Progenitor cell of endocrine pancreas (in vitro differentiated cells): ENCODE measurements around the gene NRXN2. TPM values are rescaled to one million over a fixed set of nuclear protein-coding genes. Genes with fewer than 3 reads are reported as not detected.

Experiments used
- DNase-seq: peaks from one replicate; pipeline ENCODE4 v3.0.0; 2021; ENCODE audit warnings: low spot score; ENCODE audit not compliant: unreplicated experiment
- H3K27ac Mint-ChIP-seq: 2 replicates; pipeline ENCODE4 v1.8.0; 2021; ENCODE audit warnings: mild to moderate bottlenecking, moderate library complexity, mixed read lengths
- H3K27me3 Mint-ChIP-seq: 2 replicates; pipeline ENCODE4 v1.8.0; 2021; ENCODE audit warnings: mixed read lengths
- H3K36me3 Mint-ChIP-seq: 2 replicates; pipeline ENCODE4 v1.8.0; 2022; ENCODE audit warnings: mixed read lengths; ENCODE audit not compliant: insufficient read depth
- H3K4me1 Mint-ChIP-seq: 2 replicates; pipeline ENCODE4 v1.8.0; 2021; ENCODE audit warnings: low read depth, mixed read lengths
- H3K4me3 Mint-ChIP-seq: 2 replicates; pipeline ENCODE4 v1.8.0; 2021; ENCODE audit warnings: low read depth, mild to moderate bottlenecking, moderate library complexity, mixed read lengths
- H3K9me3 Mint-ChIP-seq: 2 replicates; pipeline ENCODE4 v1.8.0; 2021; ENCODE audit warnings: low read depth, mixed read lengths
- total RNA-seq: library from RNA; stranded (reverse); gene quantifications from 2 replicates; pipeline ENCODE4 v1.2.1, GENCODE V29; 2021
- TF ChIP-seq, protein P1 (sequence below): fragments of 200-600 bp; sonication (generic); IDR thresholded peaks from one replicate; pipeline ENCODE4 v1.5.0; 2021; ENCODE audit warnings: antibody characterized with exemption, mild to moderate bottlenecking; ENCODE audit not compliant: unreplicated experiment

The NRXN2 gene
- total RNA-seq, 1 donor from 2014 or later: 0.17 TPM

- Mint-ChIP-seq H3K36me3 (peaks cover 2% of the 10 kb centered on the region), H3K4me1 (no peaks in the 10 kb centered on the region), H3K27me3 (peaks cover 27% of the 10 kb centered on the region), H3K9me3 (no peaks in the 10 kb centered on the region), H3K27ac (no peak overlapping the region), H3K4me3 (no peak overlapping the region)
- no peak for DNase-seq
- TF ChIP-seq, protein P1, sequence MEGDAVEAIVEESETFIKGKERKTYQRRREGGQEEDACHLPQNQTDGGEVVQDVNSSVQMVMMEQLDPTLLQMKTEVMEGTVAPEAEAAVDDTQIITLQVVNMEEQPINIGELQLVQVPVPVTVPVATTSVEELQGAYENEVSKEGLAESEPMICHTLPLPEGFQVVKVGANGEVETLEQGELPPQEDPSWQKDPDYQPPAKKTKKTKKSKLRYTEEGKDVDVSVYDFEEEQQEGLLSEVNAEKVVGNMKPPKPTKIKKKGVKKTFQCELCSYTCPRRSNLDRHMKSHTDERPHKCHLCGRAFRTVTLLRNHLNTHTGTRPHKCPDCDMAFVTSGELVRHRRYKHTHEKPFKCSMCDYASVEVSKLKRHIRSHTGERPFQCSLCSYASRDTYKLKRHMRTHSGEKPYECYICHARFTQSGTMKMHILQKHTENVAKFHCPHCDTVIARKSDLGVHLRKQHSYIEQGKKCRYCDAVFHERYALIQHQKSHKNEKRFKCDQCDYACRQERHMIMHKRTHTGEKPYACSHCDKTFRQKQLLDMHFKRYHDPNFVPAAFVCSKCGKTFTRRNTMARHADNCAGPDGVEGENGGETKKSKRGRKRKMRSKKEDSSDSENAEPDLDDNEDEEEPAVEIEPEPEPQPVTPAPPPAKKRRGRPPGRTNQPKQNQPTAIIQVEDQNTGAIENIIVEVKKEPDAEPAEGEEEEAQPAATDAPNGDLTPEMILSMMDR: no peak
Measured at GRCh38 chr11:64750361-64751054, 27.5 kb upstream of the NRXN2 start.

GRCh38 chr11:64747961-64748665, 25.1 kb upstream of the NRXN2 start:
- no peak overlapping the region for H3K27ac Mint-ChIP-seq

DNA sequence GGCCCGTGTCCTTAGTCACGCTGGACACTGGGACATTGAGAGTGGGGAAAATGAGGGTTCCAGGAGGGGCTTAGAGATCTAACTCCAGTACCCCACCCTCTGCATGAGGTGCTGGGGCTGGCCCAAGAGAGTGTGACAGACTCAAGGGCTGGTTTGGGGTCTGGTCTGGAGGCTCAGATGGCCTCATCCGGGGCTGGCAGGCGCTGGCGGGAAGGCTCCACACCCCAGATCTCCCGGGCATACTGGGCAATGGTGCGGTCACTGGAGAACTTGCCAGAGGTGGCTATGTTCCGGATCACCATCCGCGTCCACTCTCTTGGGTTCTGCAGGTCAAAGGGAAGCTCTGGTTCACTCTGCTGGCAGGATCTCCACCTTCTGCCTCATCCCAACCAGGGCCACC, 23.5 kb upstream of the NRXN2 start:
- H3K36me3 Mint-ChIP-seq: peaks cover 2% of the 10 kb centered on the region
- H3K4me3 Mint-ChIP-seq: no peak overlapping the region
- DNase-seq: no peak
- H3K4me1 Mint-ChIP-seq: peaks cover 8% of the 10 kb centered on the region
- TF ChIP-seq, protein P1: no peak
- no peaks in the 10 kb centered on the region for H3K9me3 Mint-ChIP-seq
- peaks cover 47% of the 10 kb centered on the region for H3K27me3 Mint-ChIP-seq
- no peak overlapping the region for H3K27ac Mint-ChIP-seq

More at GRCh38 chr11:64747961-64748665, 25.1 kb upstream of the NRXN2 start:
- TF ChIP-seq, protein P1: no peak
- DNase-seq: no peak
- H3K36me3 Mint-ChIP-seq: peaks cover 2% of the 10 kb centered on the region
- H3K4me1 Mint-ChIP-seq: peaks cover 8% of the 10 kb centered on the region
- H3K4me3 Mint-ChIP-seq: no peak overlapping the region
- H3K27me3 Mint-ChIP-seq: peaks cover 40% of the 10 kb centered on the region
- H3K9me3 Mint-ChIP-seq: no peaks in the 10 kb centered on the region

GRCh38 chr11:64745521-64746328, 22.7 kb upstream of the NRXN2 start:
- TF ChIP-seq, protein P1: no peak

DNA sequence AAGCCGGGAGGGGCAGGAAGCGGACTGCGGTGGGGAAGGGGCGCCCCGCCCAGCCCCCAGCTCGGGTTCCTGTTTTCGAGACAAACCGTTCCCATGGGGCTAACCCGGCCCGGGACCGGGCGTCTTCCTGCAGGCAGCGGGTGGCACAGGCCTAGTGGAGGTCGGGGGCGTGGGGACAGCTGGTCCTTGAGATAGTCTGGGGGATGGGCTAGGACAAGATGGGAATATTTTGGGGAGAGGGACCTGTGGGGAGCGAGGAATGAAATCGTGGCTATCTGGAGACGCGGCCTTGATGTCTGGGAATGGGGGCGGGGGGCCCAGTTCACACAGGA, 22.2 kb upstream of the NRXN2 start:
- H3K36me3 Mint-ChIP-seq: peaks cover 2% of the 10 kb centered on the region
- no peaks in the 10 kb centered on the region for H3K9me3 Mint-ChIP-seq
- H3K27ac Mint-ChIP-seq: no peak overlapping the region
- peaks cover 60% of the 10 kb centered on the region for H3K27me3 Mint-ChIP-seq
- DNase-seq: no peak
- H3K4me3 Mint-ChIP-seq: peak overlapping the region; percentile 63
- H3K4me1 Mint-ChIP-seq: peaks cover 8% of the 10 kb centered on the region
- TF ChIP-seq, protein P1: no peak

More at GRCh38 chr11:64745521-64746328, 22.7 kb upstream of the NRXN2 start:
- peaks cover 55% of the 10 kb centered on the region for H3K27me3 Mint-ChIP-seq
- peak overlapping the region; percentile 63 for H3K4me3 Mint-ChIP-seq
- H3K4me1 Mint-ChIP-seq: peaks cover 8% of the 10 kb centered on the region
- no peak for DNase-seq
- no peaks in the 10 kb centered on the region for H3K9me3 Mint-ChIP-seq
- H3K27ac Mint-ChIP-seq: no peak overlapping the region
- peaks cover 2% of the 10 kb centered on the region for H3K36me3 Mint-ChIP-seq
